PC-9 (cell line): ENCODE data around the gene RABGGTA.

Experiments
- CTCF ChIP-seq: fragments of 200-600 bp; sonication (generic); conservative IDR thresholded peaks from 2 replicates; pipeline ENCODE4 v1.6.1; 2017; ENCODE audit warnings: mixed run types, antibody characterized with exemption, mild to moderate bottlenecking, moderate library complexity
- EZH2 ChIP-seq: fragments of 200-600 bp; sonication (generic); IDR thresholded peaks from 2 replicates; pipeline ENCODE4 v1.8.0; 2017; ENCODE audit warnings: antibody characterized with exemption, low read depth

- TF ChIP-seq CTCF (no peak), EZH2 (no peak)
These were observed 16.6 kb downstream of the RABGGTA start for GRCh38 chr14:24254630-24255392.
